Type B pancreatic cell (in vitro differentiated cells): Measurements from ENCODE around the gene RAB14. TPM values are rescaled to one million over a fixed set of nuclear protein-coding genes. Genes with fewer than 3 reads are reported as not detected.
"Not testable (repeated sequence)": the region's sequence is repeated elsewhere in the genome, so short reads cannot be mapped to it uniquely, and the experiment has no call there.

Source experiments
- DNase-seq: peaks from one replicate; pipeline ENCODE4 v3.0.0; 2021; ENCODE audit warnings: mixed read lengths; ENCODE audit not compliant: unreplicated experiment; ENCODE audit errors: extremely low spot score
- H3K27ac Mint-ChIP-seq: 2 replicates; pipeline ENCODE4 v1.8.0; 2021; ENCODE audit warnings: mild to moderate bottlenecking, mixed read lengths
- H3K27me3 Mint-ChIP-seq: 2 replicates; pipeline ENCODE4 v1.8.0; 2021; ENCODE audit warnings: mixed read lengths
- H3K36me3 Mint-ChIP-seq: 2 replicates; pipeline ENCODE4 v1.8.0; 2021; ENCODE audit warnings: mixed read lengths
- H3K4me1 Mint-ChIP-seq: one replicate; pipeline ENCODE4 v1.8.0; 2021; ENCODE audit warnings: mixed read lengths; ENCODE audit not compliant: unreplicated experiment
- H3K4me3 Mint-ChIP-seq: 2 replicates; pipeline ENCODE4 v1.8.0; 2021; ENCODE audit warnings: mild to moderate bottlenecking, mixed read lengths
- H3K9me3 Mint-ChIP-seq: 2 replicates; pipeline ENCODE4 v1.8.0; 2021; ENCODE audit warnings: mixed read lengths
- total RNA-seq: library from RNA; stranded (reverse); gene quantifications from 2 replicates; pipeline ENCODE4 v1.2.1, GENCODE V29; 2021; ENCODE audit warnings: low replicate concordance
- TF ChIP-seq, protein P1 (sequence below): fragments of 200-600 bp; sonication (generic); conservative IDR thresholded peaks from 2 replicates; pipeline ENCODE4 v1.5.0; 2021; ENCODE audit warnings: antibody characterized with exemption, mild to moderate bottlenecking

Gene RAB14
- total RNA-seq, 1 donor from 2014 or later, result 59.4 TPM

DNA sequence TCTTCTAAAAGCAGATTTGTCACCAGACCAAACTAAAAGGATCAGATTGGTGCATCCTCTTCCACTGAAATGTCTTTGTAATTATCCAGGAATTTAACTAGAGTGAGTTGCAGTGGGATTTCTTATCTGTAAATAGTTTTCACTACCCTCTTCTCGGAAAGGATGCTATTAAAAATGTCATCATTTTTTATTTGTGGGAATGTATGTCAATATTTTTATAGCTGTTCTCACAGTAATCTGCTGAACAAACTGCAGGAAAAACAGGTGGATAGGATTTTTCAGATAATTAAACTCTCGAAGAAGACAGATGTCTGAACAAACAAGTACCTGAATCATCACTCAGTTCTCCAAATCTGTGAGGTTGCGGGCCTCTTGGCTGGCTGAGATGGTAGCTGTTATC is 62.7 kb downstream of the RAB14 start:
- no peak for DNase-seq
- Mint-ChIP-seq H3K9me3 (no peaks in the 10 kb centered on the region), H3K4me3 (no peak overlapping the region), H3K36me3 (peaks cover 21% of the 10 kb centered on the region), H3K27me3 (no peaks in the 10 kb centered on the region), H3K27ac (no peak overlapping the region), H3K4me1 (no peaks in the 10 kb centered on the region)
- TF ChIP-seq, protein P1, sequence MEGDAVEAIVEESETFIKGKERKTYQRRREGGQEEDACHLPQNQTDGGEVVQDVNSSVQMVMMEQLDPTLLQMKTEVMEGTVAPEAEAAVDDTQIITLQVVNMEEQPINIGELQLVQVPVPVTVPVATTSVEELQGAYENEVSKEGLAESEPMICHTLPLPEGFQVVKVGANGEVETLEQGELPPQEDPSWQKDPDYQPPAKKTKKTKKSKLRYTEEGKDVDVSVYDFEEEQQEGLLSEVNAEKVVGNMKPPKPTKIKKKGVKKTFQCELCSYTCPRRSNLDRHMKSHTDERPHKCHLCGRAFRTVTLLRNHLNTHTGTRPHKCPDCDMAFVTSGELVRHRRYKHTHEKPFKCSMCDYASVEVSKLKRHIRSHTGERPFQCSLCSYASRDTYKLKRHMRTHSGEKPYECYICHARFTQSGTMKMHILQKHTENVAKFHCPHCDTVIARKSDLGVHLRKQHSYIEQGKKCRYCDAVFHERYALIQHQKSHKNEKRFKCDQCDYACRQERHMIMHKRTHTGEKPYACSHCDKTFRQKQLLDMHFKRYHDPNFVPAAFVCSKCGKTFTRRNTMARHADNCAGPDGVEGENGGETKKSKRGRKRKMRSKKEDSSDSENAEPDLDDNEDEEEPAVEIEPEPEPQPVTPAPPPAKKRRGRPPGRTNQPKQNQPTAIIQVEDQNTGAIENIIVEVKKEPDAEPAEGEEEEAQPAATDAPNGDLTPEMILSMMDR, result no peak

DNA sequence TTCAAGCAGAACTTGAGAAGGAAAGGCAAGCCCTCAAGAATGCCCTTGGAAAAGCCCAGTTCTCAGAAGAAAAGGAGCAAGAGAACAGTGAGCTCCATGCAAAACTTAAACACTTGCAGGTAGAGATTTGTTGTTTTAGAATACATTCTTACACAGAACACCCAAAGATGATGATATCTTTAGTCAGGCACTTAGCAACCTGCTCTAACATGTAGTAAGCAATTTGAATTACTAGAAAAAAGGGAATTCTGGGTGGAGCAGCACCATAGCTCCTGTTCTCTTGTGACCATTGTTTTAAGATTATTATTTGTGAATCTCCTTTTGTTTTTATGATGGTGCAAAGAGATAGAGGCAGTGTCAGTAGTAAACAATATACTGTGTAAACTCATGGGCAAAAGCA is 63.1 kb downstream of the RAB14 start:
- H3K36me3 Mint-ChIP-seq, result peaks cover 20% of the 10 kb centered on the region
- H3K27me3 Mint-ChIP-seq, result no peaks in the 10 kb centered on the region
- no peak overlapping the region for H3K4me3 Mint-ChIP-seq
- H3K9me3 Mint-ChIP-seq, result no peaks in the 10 kb centered on the region
- no peak for DNase-seq
- TF ChIP-seq, protein P1, result no peak
- no peak overlapping the region for H3K27ac Mint-ChIP-seq
- no peaks in the 10 kb centered on the region for H3K4me1 Mint-ChIP-seq

DNA sequence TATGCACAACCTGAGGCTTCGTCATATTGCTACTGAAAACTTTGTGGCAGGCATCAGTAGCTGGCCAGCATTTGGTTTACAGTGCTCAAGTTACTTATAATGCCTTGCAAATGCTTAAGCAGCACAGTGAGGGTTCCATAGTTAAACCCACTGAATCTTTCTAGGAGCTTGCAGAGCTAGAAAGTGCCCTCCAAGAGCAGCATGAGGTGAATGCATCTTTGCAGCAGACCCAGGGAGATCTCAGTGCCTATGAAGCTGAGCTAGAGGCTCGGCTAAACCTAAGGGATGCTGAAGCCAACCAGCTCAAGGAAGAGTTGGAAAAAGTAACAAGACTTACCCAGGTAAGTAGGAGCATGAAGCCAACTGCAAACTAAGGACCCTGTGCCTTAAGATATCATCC is 66.0 kb downstream of the RAB14 start:
- Mint-ChIP-seq H3K4me3 (no peak overlapping the region), H3K27me3 (no peaks in the 10 kb centered on the region), H3K36me3 (peaks cover 14% of the 10 kb centered on the region), H3K9me3 (no peaks in the 10 kb centered on the region), H3K4me1 (no peaks in the 10 kb centered on the region), H3K27ac (no peak overlapping the region)
- no peak for DNase-seq
- TF ChIP-seq, protein P1, result no peak

DNA sequence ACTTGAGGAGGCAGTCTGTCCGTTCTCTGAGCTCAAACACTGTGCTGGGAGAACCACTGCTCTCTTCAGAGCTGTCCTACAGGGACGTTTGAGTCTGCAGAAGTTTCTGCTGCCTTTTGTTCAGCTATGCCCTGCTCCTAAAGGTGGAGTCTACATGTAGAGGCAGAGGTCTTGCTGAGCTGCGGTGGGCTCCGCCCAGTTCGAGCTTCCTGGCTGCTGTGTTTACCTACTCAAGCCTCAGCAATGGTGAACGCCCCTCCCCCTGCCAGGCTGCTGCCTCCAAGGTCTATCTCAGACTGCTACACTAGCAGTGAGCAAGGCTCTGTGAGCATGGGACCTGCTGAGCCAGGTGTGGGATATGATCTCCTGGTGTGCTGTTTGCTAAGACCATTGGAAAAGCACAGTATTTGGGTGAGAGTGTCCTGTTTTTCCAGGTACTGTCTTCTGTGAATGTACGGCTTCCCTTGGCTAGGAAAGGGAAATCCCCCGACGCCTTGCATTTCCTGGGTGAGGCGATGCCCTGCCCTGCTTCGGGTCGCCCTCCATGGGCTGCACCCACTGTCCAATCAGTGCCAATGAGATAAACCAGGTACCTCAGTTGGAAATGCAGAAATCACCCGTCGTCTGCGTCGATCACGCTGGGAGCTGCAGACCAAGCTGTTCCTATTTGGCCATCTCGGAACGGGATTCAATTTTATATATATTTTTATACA is 68.4 kb downstream of the RAB14 start:
- DNase-seq, result no peak
- H3K36me3 Mint-ChIP-seq, result peaks cover 27% of the 10 kb centered on the region
- H3K4me3 Mint-ChIP-seq, result no peak overlapping the region
- H3K4me1 Mint-ChIP-seq, result no peaks in the 10 kb centered on the region
- TF ChIP-seq, protein P1, result no peak
- peaks cover 6% of the 10 kb centered on the region for H3K9me3 Mint-ChIP-seq
- no peak overlapping the region for H3K27ac Mint-ChIP-seq
- H3K27me3 Mint-ChIP-seq, result no peaks in the 10 kb centered on the region

DNA sequence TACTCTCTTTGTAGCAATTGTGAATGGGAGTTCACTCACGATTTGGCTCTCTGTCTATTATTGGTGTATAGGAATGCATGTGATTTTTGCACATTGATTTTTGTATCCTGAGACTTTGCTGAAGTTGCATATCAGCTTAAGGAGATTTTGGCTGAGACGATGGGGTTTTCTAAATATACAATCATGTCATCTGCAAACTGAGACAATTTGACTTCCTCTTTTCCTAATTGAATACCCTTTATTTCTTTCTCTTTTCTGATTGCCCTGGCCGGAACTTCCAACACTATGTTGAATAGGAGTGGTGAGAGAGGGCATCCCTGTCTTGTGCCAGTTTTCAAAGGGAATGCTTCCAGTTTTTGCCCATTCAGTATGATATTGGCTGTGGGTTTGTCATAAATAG is 72.3 kb downstream of the RAB14 start:
- DNase-seq, H3K4me3 Mint-ChIP-seq, H3K27me3 Mint-ChIP-seq, H3K4me1 Mint-ChIP-seq, H3K9me3 Mint-ChIP-seq, H3K27ac Mint-ChIP-seq: not testable (repeated sequence)
- H3K36me3 Mint-ChIP-seq, result peaks cover 30% of the 10 kb centered on the region

Other genes starting within 250 kb of the RAB14 start
- 4.9 and 10.0 TPM in 2 replicates for gene C5, start 151.6 kb downstream of the RAB14 start, total RNA-seq
- gene CNTRL, start 126.9 kb downstream of the RAB14 start, total RNA-seq, result 10.4 and 20.9 TPM in 2 replicates
- 80.0 and 159 TPM in 2 replicates for gene GSN, start 66.3 kb upstream of the RAB14 start, total RNA-seq
- 30.7 and 35.3 TPM in 2 replicates for gene STOM, start 168.4 kb upstream of the RAB14 start, total RNA-seq